ENCODE measurements around the gene DLGAP4.

DLGAP4 gene

GRCh38 chr20:36352843-36353553 is 46.9 kb downstream of the DLGAP4 start:
- Mint-ChIP-seq H3K9me3 (no peaks in the 10 kb centered on the region), H3K36me3 (ENCODE audit: low read depth) (no peaks in the 10 kb centered on the region), H3K4me3 (no peak overlapping the region), H3K27me3 (ENCODE audit: low read depth, poor library complexity) (peaks cover 16% of the 10 kb centered on the region), H3K27ac (peak overlapping the region; percentile 51), H3K4me1 (no peaks in the 10 kb centered on the region)
- no peak for DNase-seq
- TF ChIP-seq CTCF (IDR thresholded peaks at IDR 0.05), result no peak

- no peak for DNase-seq
- Mint-ChIP-seq H3K4me3 (no peak overlapping the region), H3K36me3 (ENCODE audit: low read depth) (no peaks in the 10 kb centered on the region), H3K4me1 (no peaks in the 10 kb centered on the region), H3K27me3 (ENCODE audit: low read depth, poor library complexity) (peaks cover 14% of the 10 kb centered on the region), H3K9me3 (no peaks in the 10 kb centered on the region), H3K27ac (no peak overlapping the region)
- TF ChIP-seq CTCF (IDR thresholded peaks at IDR 0.05), result no peak
Measured at GRCh38 chr20:36353740-36354139, 47.6 kb downstream of the DLGAP4 start.

GRCh38 chr20:36355469-36356171 is 49.5 kb downstream of the DLGAP4 start:
- no peak for TF ChIP-seq CTCF (IDR thresholded peaks at IDR 0.05)
- Mint-ChIP-seq H3K4me3 (no peak overlapping the region), H3K27me3 (ENCODE audit: low read depth, poor library complexity) (peaks cover 8% of the 10 kb centered on the region), H3K36me3 (ENCODE audit: low read depth) (no peaks in the 10 kb centered on the region), H3K4me1 (no peaks in the 10 kb centered on the region), H3K27ac (no peak overlapping the region), H3K9me3 (no peaks in the 10 kb centered on the region)
- no peak for DNase-seq

- Mint-ChIP-seq H3K36me3 (ENCODE audit: low read depth) (no peaks in the 10 kb centered on the region), H3K27me3 (ENCODE audit: low read depth, poor library complexity) (peaks cover 15% of the 10 kb centered on the region)
- no peak for TF ChIP-seq CTCF (IDR thresholded peaks at IDR 0.05)
Measured at GRCh38 chr20:36359668-36360406, 53.7 kb downstream of the DLGAP4 start.

GRCh38 chr20:36360429-36360828 is 54.3 kb downstream of the DLGAP4 start:
- TF ChIP-seq CTCF (IDR thresholded peaks at IDR 0.05), result no peak
- Mint-ChIP-seq H3K9me3 (no peaks in the 10 kb centered on the region), H3K36me3 (ENCODE audit: low read depth) (no peaks in the 10 kb centered on the region), H3K4me3 (no peak overlapping the region), H3K4me1 (no peaks in the 10 kb centered on the region), H3K27me3 (ENCODE audit: low read depth, poor library complexity) (peaks cover 21% of the 10 kb centered on the region), H3K27ac (no peak overlapping the region)
- no peak for DNase-seq

More at GRCh38 chr20:36359668-36360406, 53.7 kb downstream of the DLGAP4 start:
- Mint-ChIP-seq H3K27ac (no peak overlapping the region), H3K9me3 (no peaks in the 10 kb centered on the region), H3K4me1 (no peaks in the 10 kb centered on the region), H3K4me3 (no peak overlapping the region)
- no peak for DNase-seq
